NCI-H1048 (cell line): Measurements from ENCODE around the gene SLC7A7.
"Not testable (repeated sequence)": the region's sequence is repeated elsewhere in the genome, so short reads cannot be mapped to it uniquely, and the experiment has no call there.

Experiments
- DNase-seq: peaks from one replicate; lab custom pipeline; 2025; lab: John Stamatoyannopoulos, UW

The SLC7A7 gene

DNA sequence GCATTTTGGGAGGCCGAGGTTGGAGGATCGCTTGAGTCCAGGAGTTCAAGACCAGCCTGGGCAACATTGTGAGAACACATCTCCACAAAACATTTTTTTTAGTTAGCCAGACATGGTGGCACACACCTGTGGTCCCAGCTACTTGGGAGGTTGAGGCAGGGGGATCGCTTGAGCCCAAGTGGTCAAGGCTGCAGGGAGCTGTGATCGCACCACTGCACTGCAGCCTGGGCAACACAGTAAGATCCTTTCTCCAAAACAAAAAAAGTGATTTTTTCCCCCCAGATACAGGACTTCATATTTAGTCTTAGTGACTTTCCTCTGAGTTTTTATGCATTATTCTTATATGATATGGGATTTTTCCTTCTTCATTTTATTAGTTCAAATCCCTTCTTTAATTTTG, 28.6 kb downstream of the SLC7A7 start:
- DNase-seq = no peak

DNA sequence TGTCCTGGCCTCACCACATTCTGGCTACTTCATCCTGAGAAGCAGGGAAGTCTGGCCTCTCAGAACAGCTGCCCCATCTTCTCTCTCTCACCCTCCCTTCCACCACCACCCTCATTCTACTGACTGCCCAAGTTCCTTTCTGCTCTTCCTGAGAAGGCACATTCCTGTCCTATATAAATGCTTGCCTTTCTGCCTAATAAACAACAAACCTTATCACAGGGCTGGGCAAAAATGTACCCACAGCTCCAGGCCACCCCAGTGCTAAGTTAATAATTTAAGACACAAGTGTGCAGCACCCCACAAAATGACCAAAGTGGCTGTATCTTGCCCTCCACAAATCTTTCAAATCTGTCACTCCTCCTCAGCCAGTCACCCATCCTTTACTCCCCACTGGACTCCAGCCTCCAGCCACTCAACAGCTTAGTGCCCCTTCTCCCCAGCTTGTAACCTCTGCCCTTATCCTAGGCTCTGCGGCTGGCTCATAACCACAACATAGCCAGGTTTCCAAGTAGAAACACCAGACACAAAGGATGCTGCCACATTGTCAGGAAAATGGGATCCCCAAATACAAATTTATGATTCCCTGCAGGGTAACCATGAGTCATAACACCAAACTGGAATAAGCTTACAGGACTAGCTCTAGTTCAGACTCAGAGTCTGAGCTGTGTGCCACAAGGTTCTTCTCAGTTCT, 33.8 kb downstream of the SLC7A7 start:
- no peak for DNase-seq

DNA sequence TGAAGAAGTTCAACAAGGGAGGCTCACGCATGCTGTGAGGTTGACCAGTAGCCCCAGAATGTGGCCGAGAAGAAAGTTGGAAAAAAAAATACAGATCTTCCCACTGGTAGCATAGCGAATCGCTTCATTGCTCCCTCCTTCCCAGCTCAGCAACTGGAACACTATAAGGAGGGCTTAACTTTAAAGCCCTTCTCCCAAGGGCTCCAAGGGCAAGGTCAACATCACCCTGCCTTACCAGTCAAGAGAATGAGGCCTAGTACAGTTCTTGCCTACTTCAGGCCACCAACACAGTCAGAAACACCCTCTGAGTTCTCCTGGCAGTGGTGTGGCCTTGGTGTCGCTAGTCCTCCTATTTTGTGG, 34.3 kb downstream of the SLC7A7 start:
- no peak for DNase-seq

DNA sequence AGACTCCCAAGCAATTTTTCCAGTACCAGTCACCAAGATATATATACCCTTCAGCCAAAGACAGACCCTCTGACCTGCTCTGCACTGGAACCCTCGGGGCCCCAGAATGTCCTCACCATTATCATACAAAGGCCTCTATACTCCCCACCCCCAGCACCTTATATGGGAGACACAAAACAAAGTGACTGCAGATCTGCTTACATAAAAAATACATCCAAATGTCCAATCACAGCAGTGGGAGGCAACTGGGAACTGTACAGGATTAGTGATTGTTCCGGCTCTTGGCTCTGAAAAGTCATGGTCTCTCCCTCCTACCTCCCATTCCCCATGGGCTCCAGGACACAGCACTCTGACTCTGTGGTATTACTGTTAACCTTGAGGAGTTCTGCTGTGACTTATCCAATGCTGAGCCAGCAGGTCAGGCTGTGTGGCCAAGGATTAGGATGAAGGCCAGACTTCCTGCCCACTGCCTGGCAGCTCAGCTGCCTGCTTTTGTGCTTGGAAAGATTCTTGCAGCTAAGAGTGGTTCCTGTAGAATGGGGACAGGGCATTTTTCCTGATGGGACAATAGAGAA, 35.0 kb downstream of the SLC7A7 start:
- no peak for DNase-seq

DNA sequence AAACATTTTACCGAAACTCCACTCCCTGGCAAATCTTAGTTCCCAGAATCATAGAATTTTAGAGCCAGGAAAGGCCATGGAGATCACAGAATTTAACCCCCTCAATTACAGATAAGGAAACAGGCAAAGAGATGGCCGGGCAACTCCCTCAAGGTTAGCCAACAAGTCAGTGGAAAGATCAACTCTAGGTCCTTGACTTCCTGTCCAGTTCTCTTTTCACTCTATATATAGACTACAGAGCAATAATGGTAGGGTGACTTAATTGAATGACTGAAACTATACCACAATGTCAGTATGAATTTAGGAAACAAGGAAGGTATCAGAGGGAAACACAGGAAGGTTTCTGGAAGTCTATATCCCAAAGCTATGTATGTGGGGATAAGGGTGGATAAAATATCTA, 37.2 kb downstream of the SLC7A7 start:
- DNase-seq = no peak

DNA sequence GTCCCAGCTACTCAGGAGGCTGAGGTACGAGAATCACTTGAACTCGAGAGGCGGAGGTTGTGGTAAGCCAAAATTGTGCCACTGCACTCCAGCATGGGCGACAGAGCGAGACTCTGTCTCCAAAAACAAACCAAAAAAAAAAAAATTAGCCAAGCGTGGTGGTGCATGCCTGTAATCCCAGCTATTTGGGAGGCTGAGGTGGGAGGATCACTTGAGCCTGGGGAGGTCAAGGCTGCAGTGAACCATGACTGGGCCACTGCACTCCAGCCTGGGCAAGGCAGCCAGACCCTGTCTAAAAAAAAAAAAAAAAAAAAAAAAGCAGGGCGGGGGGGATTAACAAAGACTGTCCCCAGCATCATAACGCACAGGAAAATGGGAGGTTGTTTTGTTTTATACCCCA, 38.4 kb downstream of the SLC7A7 start:
- DNase-seq = not testable (repeated sequence)

DNA sequence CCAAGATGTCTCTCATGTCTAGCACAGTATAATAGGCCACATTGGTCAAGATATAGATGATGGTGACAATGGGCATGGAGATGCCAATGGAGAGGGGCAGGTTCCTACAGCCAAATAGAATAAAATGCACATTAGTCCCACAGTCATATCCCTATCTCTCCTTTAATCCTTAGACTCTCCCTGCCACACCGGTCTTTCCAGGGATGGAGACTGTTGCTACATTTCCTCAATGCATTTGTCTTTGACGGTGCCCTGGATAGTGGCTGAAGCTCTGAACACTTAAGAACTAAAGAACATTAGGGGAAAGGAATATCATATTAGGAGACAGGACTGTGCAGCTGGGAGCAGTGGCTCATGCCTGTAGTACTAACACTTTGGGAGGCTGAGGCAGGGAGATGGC, 39.0 kb downstream of the SLC7A7 start:
- DNase-seq = no peak

DNA sequence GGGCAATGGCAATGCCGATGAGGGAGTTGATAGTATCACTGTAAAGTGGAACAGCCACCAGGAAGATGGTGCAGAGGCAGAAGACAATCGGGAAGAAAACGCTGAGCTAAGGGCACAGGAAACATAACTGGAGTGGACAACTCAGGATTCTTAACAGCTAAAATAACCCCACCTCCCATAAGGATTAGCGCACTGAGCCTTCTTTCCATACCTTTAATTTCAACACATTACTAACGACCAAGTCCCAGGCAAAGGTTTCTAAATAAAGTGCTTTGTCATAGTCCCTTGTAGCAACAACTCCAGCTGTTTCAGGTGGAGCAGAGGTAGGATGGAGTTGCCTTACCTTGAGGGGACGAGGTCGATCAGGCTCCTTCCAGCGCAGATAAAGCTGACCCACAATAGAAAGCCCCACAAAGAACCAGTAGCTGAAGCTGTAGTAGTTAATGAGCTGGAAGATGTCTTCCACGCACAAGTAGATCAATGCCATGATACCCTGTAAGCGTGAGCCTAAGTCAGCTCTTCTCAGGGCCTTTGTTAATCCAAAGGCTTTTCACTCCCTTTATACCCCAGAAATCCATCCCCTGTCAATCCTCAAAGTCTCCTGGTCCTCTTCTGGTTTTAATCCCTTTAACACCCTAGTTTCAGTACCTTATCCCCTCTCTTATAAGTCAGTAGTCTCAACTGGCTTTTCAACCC, 41.1 kb downstream of the SLC7A7 start:
- no peak for DNase-seq

DNA sequence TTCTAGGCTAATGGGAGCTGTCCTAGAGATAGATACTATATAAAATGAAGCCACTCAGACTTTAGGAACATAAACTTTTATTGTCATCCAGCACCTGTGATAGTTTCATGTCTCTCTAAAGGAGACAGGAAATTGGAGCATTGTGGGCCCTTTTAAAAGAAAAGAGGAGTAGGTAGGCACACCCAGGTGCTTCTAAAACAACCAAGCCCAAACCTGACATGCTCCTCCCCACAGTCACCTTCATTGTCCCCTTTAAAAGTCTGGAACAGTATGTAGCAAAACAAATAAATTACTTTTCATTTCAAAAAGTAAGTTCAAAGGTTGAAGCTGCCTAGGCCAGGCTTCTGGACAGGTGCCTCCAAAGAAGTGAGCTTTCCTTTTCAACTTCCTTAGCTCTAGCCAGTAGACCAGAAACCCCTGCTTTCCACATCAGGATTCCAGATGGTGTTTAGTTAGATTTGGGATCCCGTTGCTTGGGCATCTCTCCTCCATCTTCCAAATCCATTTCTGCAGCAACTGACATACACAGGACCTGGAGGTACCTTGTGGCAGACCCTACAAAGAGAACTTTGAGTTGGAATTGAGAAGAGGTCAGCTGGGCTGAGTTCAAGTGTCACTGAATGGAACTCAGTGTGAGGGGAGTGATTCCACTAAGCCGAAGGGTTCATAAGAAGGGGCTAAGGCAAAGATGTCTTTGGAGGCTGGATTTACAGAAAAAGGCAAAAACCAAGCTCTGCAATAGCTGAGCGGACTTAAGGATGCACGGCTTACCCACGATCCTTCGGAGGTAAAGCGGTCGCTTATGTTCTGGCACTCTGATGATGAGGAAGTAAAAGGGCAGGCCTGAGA, 41.8 kb downstream of the SLC7A7 start:
- DNase-seq = no peak

DNA sequence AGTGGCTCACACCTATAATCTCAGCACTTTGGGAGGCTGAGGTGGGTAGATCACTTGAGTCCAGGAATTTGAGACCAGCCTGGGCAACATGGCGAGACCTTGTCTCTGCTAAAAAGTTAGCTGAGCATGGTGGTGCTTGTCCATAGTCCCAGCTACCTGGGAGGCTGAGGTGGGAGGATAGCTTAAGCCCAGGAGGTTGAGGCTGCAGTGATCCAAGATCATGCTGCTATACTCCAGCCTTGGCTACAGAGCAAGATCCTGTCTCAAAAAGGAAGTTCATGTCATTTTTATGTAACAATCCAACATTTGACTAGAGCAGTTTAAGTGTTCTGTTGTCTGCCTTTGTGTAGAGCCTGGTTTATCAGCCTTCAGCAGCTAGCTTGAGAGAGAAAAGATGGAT, 42.5 kb downstream of the SLC7A7 start:
- DNase-seq = no peak

DNA sequence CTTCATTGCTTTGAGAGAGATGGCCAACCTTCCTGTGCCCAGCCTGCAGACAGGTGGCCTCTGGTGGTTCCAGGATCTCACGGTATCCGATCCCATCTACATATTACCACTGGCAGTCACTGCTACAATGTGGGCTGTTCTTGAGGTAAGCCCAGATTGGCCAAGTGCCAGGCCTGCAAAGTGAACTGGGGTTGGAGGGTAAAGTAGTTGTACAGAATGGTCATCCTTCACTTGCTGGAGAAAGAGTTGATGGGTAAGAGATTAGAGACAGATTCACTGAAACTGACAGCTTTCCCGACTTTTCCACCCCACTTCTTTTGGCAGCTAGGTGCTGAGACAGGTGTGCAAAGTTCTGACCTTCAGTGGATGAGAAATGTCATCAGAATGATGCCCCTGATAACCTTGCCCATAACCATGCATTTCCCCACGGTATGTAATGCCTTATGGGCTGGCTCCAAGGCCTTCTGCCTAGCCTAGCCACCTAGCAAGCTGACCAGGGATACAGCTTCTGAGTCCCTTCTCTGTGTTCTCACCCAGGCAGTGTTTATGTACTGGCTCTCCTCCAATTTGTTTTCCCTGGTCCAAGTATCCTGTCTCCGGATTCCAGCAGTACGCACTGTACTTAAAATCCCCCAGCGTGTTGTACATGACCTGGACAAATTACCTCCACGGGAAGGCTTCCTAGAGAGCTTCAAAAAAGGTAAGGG, 44.6 kb downstream of the SLC7A7 start:
- no peak for DNase-seq

DNA sequence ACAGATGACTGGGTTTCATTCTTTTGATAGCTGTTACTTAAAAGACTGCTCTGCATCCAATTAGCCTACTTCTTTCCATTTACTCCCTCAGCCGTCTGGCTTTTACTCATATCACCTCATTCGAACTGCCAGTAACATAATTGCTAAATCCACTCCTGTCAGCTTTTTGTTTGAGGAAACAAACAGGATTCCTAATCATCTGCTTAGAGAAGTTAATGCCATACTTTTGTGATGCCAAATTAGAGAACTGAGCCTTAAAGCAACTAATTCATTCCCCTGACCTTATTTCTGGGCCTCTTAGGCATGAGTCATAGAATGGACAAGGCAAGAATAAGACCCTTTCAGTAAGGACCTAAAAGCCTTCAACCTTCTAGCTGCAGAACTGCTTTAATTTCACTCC, 45.9 kb downstream of the SLC7A7 start:
- DNase-seq = no peak

DNA sequence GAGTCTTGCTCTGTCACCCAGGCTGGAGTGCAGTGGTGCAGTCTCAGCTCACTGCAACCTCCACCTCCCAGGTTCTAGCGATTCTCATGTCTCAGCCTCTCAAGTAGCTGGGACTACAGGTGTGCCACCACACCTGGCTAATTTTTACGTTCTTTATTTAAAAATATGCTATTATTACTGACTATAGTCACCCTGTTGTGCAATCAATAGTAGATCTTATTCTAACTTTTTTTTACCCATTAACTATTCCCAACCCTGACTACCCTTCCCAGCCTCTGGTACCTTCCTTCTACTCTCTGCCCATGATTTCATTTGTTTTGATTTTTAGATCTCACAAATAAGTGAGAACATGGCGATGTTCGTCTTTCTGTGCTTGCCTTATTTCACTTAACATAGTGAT, 46.3 kb downstream of the SLC7A7 start:
- DNase-seq = no peak

DNA sequence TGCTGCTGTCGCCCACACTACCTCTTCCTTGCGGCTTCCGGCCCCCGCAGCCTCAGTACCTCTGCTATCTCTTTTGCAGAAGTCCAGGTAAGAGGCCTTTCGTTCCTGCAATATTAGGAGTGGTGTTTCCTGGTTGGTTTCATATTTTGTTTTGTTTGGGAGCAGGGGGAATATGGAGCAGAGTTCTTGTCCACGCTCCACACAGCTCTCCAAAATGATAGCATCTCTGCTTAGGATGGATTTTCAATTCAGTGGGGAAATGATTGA, 48.0 kb downstream of the SLC7A7 start:
- DNase-seq = no peak

DNA sequence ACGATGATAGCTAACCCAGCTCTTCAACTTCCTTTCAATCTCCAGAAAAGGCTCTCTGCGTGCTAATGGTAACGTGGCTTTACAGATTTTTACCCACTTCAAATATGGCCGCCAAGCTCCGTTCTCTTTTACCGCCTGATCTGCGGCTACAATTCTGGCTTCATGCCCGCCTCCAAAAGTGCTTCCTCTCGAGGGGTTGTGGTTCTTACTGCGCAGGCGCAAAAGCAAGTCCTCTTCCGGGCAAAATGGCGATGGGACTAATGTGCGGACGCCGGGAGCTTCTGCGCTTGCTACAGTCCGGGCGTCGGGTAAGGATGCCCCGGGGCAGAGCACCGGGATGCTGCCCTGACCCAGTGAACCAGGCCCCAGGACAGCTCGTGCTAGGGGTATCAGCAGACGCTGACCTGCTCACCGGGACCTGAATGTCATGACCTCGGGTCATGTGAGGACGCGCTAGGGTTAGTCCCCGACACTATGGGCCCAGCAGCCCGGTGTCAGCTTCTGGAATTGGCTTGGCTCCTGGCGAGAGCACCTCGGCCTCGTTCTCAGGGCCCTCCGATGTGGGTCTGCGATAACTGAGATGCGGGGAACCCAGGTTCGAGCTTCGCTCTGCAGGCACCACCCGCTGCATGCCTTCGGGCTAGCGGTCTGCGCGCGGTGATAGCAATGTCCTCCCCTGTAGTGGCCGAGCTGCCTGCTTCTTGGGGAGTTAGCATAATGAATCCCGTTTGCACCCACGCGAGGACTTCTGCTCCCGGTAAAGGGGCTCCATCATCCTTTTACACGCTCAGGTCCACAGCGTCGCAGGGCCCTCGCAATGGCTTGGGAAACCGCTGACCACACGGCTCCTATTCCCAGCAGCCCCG, 48.5 kb downstream of the SLC7A7 start, which contains the start of gene OXA1L:
OXA1L (plus strand) TSS at position 232 of the 866 bp plus-strand sequence; CDS start at position 246, 14 bp downstream.
- DNase-seq = peak; percentile 97

DNA sequence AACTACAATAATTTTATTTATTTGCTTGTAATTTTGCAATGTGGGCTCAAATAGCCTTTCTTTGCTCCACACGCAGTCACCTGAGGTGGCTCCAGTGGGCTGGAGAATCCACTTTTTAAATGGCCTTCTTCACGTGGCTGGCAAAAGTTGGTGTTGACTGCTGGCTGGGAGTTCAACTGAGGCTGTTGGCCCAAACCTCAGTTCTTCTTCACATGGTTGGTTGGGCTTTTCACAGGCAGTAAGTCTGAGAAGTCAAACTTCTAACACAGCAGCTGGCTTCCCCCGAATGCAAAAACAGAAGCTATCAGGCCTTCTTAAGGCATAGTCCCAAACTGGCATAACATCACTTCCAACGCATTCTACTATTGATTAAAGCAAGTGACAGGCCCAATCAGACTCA, 50.9 kb downstream of the SLC7A7 start:
- no peak for DNase-seq

DNA sequence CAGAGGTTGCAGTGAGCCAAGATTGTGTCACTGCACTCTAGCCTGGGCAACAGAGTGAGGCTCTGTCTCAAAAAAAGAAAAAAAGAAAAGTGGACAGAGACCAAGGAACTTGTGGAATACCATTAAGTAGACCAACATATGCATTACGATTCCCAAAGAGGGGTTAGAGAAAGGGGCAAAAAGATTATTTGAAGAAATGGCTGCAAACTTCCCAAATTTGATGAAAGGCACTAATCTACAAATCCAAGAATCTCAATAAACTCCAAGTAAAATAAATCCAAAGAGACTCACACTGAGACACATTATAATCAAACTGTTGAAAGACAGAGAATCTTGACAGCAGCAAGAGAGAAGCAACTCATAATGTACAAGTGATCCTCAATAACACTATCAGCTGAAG, 53.5 kb downstream of the SLC7A7 start:
- no peak for DNase-seq

DNA sequence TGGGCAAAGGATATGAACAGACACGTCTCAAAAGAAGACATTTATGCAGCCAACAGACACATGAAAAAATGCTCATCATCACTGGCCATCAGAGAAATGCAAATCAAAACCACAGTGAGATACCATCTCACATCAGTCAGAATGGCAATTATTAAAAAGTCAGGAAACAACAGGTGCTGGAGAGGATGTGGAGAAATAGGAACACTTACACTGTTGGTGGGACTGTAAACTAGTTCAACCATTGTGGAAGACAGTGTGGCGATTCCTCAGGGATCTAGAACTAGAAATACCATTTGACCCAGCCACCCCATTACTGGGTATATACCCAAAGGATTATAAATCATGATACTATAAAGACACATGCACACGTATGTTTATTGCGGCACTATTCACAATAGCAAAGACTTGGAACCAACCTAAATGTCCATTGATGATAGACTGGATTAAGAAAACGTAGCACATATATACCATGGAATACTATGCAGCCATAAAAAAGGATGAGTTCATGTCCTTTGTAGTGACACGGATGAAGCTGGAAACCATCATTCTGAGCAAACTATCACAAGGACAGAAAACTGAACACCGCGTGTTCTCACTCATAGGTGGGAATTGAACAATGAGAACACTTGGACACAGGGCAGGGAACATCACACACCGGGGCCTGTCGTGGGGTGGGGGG, 57.1 kb downstream of the SLC7A7 start:
- DNase-seq = not testable (repeated sequence)

DNA sequence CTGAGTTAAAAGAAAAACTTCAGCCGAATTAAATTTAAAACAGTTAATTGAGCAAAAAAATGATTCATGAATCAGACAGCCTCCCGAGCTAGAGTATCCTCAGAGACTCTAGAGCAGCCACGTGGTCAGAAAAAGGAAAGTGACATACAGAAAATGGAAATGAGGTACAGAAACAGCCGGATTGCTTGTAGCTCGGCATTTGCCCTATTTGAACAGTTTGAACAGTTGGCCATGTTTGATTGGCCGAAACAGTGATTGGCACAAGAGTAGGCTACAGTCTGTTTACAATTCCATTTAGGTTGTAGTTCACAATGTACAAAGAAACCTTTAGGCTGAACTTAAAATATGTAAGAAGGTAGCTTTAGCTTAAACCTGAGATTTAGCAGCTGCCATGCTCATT, 61.6 kb downstream of the SLC7A7 start:
- no peak for DNase-seq

DNA sequence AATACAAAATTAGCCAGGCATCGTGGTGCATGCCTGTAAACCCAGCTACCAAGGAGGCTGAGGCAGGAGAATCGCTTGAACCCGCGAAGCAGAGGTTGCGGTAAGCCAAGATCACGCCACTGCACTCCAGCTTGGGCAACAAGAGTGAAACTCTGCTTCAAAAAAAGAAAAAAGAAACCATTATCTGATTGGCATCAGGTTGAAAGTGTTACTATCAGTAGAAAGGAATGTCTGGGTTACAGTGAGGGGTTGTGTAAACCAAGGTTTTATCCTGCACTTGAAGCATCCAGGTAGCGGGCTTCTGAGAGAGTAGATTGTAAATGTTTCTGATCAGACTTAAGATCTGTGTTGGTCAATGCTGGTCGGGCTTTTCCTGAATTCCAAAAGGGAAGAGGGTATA, 62.8 kb downstream of the SLC7A7 start:
- DNase-seq = no peak

DNA sequence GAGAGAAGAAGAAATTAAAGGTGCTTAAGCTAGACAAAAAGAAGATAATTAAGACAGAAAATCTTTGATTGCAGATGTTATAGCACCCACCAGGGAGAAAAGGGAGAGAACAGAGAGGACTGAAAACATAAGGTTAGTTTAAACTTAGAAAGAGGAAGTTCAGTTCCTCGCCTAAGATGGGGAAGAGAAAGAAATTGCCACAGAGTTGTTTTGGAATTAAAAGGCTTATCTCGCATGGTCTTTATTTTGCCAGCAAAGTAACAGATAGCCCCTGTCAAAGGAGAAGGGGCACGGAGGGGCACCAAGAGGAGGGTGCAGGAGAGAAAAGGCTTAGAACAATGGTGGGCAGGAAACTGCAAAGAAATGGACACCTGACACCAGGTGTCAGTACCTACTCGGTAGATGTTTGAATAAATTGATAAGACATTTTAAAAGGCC, 66.6 kb downstream of the SLC7A7 start:
- no peak for DNase-seq
